ENCODE measurements around the gene SLC9A1.

DNA sequence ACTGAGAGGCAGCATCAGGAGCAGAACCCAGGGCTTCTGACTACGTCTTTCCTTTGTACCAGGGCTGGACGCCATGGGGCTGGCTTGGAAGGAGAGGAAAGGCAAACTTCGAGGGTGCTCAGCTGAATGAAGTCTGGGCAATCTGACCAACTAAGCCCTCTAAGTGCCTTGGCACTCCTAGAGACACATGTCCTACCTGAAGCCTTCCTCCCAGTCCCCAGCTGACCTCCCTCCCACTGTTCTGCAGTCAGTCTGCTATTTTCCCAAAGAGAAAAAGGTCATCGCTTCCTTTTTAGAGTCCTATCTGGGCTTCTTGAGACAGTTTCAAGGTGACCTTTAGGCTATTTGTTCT lies 5.2 kb downstream of the SLC9A1 start:
- TF ChIP-seq POLR2AphosphoS5 (IDR thresholded peaks at IDR 0.05) (no peak), POLR2A (IDR thresholded peaks at IDR 0.05) (no peak)
- TF ChIP-seq, protein P1, sequence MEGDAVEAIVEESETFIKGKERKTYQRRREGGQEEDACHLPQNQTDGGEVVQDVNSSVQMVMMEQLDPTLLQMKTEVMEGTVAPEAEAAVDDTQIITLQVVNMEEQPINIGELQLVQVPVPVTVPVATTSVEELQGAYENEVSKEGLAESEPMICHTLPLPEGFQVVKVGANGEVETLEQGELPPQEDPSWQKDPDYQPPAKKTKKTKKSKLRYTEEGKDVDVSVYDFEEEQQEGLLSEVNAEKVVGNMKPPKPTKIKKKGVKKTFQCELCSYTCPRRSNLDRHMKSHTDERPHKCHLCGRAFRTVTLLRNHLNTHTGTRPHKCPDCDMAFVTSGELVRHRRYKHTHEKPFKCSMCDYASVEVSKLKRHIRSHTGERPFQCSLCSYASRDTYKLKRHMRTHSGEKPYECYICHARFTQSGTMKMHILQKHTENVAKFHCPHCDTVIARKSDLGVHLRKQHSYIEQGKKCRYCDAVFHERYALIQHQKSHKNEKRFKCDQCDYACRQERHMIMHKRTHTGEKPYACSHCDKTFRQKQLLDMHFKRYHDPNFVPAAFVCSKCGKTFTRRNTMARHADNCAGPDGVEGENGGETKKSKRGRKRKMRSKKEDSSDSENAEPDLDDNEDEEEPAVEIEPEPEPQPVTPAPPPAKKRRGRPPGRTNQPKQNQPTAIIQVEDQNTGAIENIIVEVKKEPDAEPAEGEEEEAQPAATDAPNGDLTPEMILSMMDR (IDR thresholded peaks at IDR 0.05), result no peak

Data from upper lobe of left lung (tissue), 4 donors.